Left lung (tissue), 10 donors: ENCODE measurements around the gene MYLK3. TPM values are rescaled to one million over a fixed set of nuclear protein-coding genes. Genes with fewer than 3 reads are reported as not detected.

ENCODE experiments used
- ATAC-seq: fragments of 200-7000 bp; cut with Tn5 transposase; one replicate; pipeline ENCODE4 v1.9.1; 2020; ENCODE audit warnings: moderate library complexity
- DNase-seq, 4 donors: peaks; one replicate each; pipeline ENCODE4 v3.0.0-alpha.2; 2013 to 2020
- H3K27ac ChIP-seq, 2 donors: fragments of 200-600 bp; sonication (generic) in 1 of 2; one replicate each; pipeline versions ENCODE4 v1.5.0 to v1.8.0; 2020 to 2021
- H3K27me3 ChIP-seq, 2 donors: fragments of 200-600 bp; sonication (generic) in 1 of 2; one replicate each; pipeline versions ENCODE4 v1.5.0 to v1.8.0; 2020 to 2021
- H3K36me3 ChIP-seq, 2 donors: fragments of 200-600 bp; sonication (generic) in 1 of 2; one replicate each; pipeline versions ENCODE4 v1.5.0 to v1.8.0; 2020 to 2021
- H3K4me1 ChIP-seq, 2 donors: fragments of 200-600 bp; one replicate each; pipeline ENCODE4 v1.8.0; 2021
- H3K4me3 ChIP-seq, 2 donors: fragments of 200-600 bp; sonication (generic) in 1 of 2; one replicate each; pipeline versions ENCODE4 v1.5.0 to v1.8.0; 2020 to 2021; ENCODE audit warnings: mild to moderate bottlenecking in 1 of 2
- H3K9me3 ChIP-seq, 2 donors: fragments of 200-600 bp; sonication (generic) in 1 of 2; one replicate each; pipeline versions ENCODE4 v1.5.0 to v1.8.0; 2020 to 2021
- intact Hi-C, 2 donors: fragments of 100-400 bp; cut with DNase I; formaldehyde crosslinking; loops; one replicate each; pipeline versions ENCODE4 v1.11.2 to v1.14.2; 2022
- polyA plus RNA-seq, 6 donors: library from polyadenylated mRNA; unstranded; fragments of 120-200 nt; gene quantifications; one replicate each; pipeline ENCODE4 v1.2.1, GENCODE V29; 2013; ENCODE audit not compliant: insufficient read length in 6 of 6
- total RNA-seq, 2 donors: library from RNA; stranded (reverse); fragmentation: NEBNext Ultra II Directional; extraction: Animal tissue kit (Norgen Biotek cat#: 25700); gene quantifications; one replicate each; pipeline ENCODE4 v1.2.1, GENCODE V29; 2021
- TF ChIP-seq, protein P1 (sequence below), 2 donors: fragments of 200-600 bp; sonication (generic) in 1 of 2; IDR thresholded peaks; one replicate each; pipeline versions ENCODE4 v1.5.0 to v1.8.0; 2021; ENCODE audit warnings: antibody characterized with exemption in 2 of 2
- donor health status: DM: no; HTN: yes; CAD: no.
- donor health status: DM: no; HTN: no; CAD: no.

MYLK3 gene
- total and polyA plus RNA-seq, 8 donors = 0.03 to 1.2 (median 0.58) TPM

DNA sequence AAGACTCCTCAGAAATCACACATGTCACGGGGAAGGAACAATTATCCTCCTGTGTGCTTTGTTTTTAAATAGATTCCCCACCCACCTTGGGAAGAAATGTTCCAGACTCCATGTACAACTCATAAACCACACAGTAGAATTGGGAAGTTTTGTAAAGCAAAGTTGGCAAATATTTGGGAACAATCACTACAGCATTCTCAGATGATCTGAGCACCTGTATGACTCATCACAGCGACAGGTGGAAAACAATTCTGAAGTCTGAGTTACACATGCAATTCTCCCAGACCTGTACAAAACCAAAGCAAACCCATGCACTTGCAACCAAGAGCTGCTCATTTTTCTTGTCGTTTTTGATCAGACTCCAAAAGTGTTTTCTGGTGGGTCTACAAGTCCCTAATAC lies 14.4 kb upstream of the MYLK3 start:
- no peaks in the 10 kb centered on the region for H3K36me3 ChIP-seq
- H3K4me1 ChIP-seq = no peaks in the 10 kb centered on the region
- H3K4me3 ChIP-seq = no peak overlapping the region
- H3K27me3 ChIP-seq = peaks cover 4 to 10% of the 10 kb centered on the region in 2 donors
- intact Hi-C loops = no loop called here
- no peak overlapping the region for H3K27ac ChIP-seq
- DNase-seq = no peak
- TF ChIP-seq, protein P1, sequence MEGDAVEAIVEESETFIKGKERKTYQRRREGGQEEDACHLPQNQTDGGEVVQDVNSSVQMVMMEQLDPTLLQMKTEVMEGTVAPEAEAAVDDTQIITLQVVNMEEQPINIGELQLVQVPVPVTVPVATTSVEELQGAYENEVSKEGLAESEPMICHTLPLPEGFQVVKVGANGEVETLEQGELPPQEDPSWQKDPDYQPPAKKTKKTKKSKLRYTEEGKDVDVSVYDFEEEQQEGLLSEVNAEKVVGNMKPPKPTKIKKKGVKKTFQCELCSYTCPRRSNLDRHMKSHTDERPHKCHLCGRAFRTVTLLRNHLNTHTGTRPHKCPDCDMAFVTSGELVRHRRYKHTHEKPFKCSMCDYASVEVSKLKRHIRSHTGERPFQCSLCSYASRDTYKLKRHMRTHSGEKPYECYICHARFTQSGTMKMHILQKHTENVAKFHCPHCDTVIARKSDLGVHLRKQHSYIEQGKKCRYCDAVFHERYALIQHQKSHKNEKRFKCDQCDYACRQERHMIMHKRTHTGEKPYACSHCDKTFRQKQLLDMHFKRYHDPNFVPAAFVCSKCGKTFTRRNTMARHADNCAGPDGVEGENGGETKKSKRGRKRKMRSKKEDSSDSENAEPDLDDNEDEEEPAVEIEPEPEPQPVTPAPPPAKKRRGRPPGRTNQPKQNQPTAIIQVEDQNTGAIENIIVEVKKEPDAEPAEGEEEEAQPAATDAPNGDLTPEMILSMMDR (IDR thresholded peaks at IDR 0.05) = no peak
- ATAC-seq = peak; percentile 59
- H3K9me3 ChIP-seq = no peaks in the 10 kb centered on the region

DNA sequence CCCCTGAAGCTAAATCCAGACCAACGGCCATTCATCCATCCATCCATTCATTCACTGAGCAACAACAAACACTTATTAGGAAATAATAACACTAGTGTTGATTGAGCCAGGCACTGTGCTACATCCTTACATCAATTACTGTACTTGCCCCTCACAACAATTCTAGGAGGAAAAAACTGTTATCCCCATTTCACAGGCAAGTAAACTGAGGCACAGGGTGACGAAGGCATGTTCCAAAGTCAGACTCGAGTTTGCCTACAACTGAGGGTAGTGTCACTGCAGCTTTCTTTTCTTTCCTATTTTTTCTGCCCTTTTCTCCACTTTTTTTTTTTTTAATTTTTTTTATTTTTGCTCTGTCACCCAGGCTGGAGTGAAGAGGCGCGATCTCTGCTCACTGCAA lies 11.2 kb upstream of the MYLK3 start:
- Histone ChIP-seq H3K27ac (no peak overlapping the region), H3K36me3 (no peaks in the 10 kb centered on the region)

DNA sequence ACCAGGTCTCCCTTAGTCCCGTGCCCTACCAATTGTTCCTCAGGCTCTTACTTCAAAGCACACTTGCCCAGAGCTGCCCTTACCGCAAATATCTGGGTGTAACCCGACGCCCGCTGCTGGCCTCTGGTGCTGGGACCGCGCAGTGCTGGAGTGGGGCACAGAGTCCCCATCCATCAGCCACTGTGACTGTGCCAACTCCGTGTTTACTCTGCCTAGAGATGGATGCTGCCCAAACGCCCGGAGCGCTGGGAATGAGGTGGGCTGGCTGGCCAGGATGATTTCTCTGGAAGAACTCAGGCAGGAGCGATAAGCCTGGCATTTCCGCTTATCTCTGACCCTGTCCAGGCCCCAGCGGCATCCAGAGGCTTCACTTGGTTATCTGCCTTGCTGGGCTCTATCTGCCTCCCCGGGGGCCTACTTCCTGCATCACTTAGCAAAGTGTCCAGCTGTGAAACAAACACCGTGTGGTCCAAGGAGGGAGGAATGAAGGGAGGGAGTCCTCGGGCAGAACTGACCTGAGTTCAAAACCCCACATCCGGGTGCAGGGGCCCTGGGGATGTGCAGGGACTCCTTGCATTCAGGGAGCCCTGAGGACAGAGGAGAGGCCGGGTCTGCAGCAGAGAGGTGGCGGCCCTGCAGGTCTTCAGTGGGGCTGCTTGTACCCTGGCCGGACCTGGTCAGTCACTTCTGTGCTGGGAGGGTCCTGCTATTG lies 9.4 kb upstream of the MYLK3 start:
- Histone ChIP-seq H3K4me1 (no peaks in the 10 kb centered on the region), H3K27ac (no peak overlapping the region), H3K27me3 (peaks cover 4 to 20% of the 10 kb centered on the region in 2 donors), H3K4me3 (no peak overlapping the region), H3K36me3 (no peaks in the 10 kb centered on the region), H3K9me3 (no peaks in the 10 kb centered on the region)
- TF ChIP-seq, protein P1 (IDR thresholded peaks at IDR 0.05) = no peak
- intact Hi-C loops = no loop called here
- peak; percentile 76 for ATAC-seq
- peak in 2 of 4 donors; percentile 8 to 35 for DNase-seq

More for the DNA sequence above, 11.2 kb upstream of the MYLK3 start:
- no peak overlapping the region for H3K4me3 ChIP-seq
- intact Hi-C loops = no loop called here
- DNase-seq (no peak), ATAC-seq (no peak)
- no peaks in the 10 kb centered on the region for H3K4me1 ChIP-seq
- TF ChIP-seq, protein P1 (IDR thresholded peaks at IDR 0.05) = no peak
- H3K27me3 ChIP-seq = peaks cover 4 to 20% of the 10 kb centered on the region in 2 donors
- H3K9me3 ChIP-seq = no peaks in the 10 kb centered on the region

DNA sequence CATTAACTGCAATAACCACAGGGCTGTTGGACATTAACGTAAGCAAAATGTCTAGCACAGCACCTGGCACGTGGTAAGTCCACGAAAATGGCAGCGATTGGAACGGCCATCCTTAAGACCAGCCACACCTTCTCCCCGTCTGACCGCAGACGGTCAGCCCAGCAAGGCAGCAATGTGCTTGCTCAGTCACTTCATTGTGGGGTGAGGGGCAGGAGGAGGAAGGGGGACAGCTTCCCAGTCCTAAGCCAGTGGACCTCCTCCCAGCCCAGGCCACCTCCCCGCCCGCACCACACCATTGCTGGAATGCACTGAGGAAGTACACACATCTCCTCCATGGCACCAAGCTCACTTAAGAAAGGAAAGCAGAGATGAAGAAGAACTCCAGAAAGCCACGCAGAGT lies 8.6 kb upstream of the MYLK3 start:
- Histone ChIP-seq H3K36me3 (no peaks in the 10 kb centered on the region), H3K4me3 (no peak overlapping the region), H3K4me1 (no peaks in the 10 kb centered on the region), H3K9me3 (no peaks in the 10 kb centered on the region), H3K27me3 (peaks cover 4 to 20% of the 10 kb centered on the region in 2 donors), H3K27ac (no peak overlapping the region)
- DNase-seq (no peak), ATAC-seq (no peak)
- TF ChIP-seq, protein P1 (IDR thresholded peaks at IDR 0.05) = no peak
- intact Hi-C loops = no loop called here

DNA sequence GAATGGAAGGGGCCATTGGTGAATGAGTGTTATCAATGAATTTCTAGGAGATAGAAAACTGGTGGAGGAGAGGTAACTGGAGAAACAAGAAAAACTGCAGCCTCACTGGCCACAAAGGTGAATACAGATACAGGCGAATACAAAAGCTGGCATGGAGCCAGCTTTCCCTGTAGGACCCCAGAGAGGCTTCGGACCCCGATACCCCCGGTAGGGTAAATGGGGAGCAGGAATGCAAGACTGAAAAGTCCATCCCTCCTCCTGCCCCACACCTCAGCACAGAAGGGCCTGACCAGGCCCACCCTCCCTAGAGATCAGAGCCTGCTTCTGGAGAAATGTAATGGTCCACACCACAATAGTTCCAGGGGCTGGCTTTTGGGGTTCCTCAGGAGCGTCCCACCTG lies 4.9 kb upstream of the MYLK3 start:
- TF ChIP-seq, protein P1 (IDR thresholded peaks at IDR 0.05) = no peak
- H3K27ac ChIP-seq = no peak overlapping the region
- no peak for ATAC-seq

More for the DNA sequence above, 4.9 kb upstream of the MYLK3 start:
- Histone ChIP-seq H3K4me1 (no peaks in the 10 kb centered on the region), H3K4me3 (no peak overlapping the region), H3K9me3 (no peaks in the 10 kb centered on the region), H3K36me3 (no peaks in the 10 kb centered on the region), H3K27me3 (peaks cover 0 to 14% of the 10 kb centered on the region in 2 donors)
- intact Hi-C loops = no loop called here
- DNase-seq = no peak
